HG03175 (cell line): ENCODE data around the gene TAAR1.
A peak's percentile ranks its signal among the peaks of the same experiment; 100 is the strongest.
"Not testable (repeated sequence)": the region's sequence is repeated elsewhere in the genome, so short reads cannot be mapped to it uniquely, and the experiment has no call there.

Experiments
- ATAC-seq: cut with Tn5 transposase; IDR thresholded peaks from one replicate; pipeline ENCODE4 v1.9.1; 2021; ENCODE audit warnings: mild to moderate bottlenecking, moderate library complexity; ENCODE audit not compliant: unreplicated experiment

TAAR1 gene

GRCh38 chr6:132659082-132659481, at the start of gene TAAR1:
Gene TAAR1 (minus strand): TSS chr6:132659182. CDS start chr6:132646003, 13,179 bp downstream.
- no peak for ATAC-seq

- no peak for ATAC-seq
Measured at GRCh38 chr6:132708771-132709170, 49.8 kb upstream of the TAAR1 start.

- ATAC-seq, result no peak
Measured at GRCh38 chr6:132708002-132708401, 49.0 kb upstream of the TAAR1 start.

- not testable (repeated sequence) for ATAC-seq
Measured at GRCh38 chr6:132706756-132707155, 47.8 kb upstream of the TAAR1 start.

GRCh38 chr6:132703936-132704335, 45.0 kb upstream of the TAAR1 start:
- no peak for ATAC-seq

- ATAC-seq, result peak; percentile 82
Measured at GRCh38 chr6:132698608-132699007, 39.6 kb upstream of the TAAR1 start.

GRCh38 chr6:132695773-132696172, 36.8 kb upstream of the TAAR1 start:
- ATAC-seq, result no peak

- ATAC-seq, result no peak
Measured at GRCh38 chr6:132693478-132693877, 34.5 kb upstream of the TAAR1 start.

- ATAC-seq, result no peak
Measured at GRCh38 chr6:132690678-132691077, 31.7 kb upstream of the TAAR1 start.

- no peak for ATAC-seq
Measured at GRCh38 chr6:132687306-132687705, 28.3 kb upstream of the TAAR1 start.

GRCh38 chr6:132686531-132686930, 27.5 kb upstream of the TAAR1 start:
- ATAC-seq, result no peak

GRCh38 chr6:132685009-132685408, 26.0 kb upstream of the TAAR1 start:
- no peak for ATAC-seq

- no peak for ATAC-seq
Measured at GRCh38 chr6:132684272-132684671, 25.3 kb upstream of the TAAR1 start.

GRCh38 chr6:132683543-132683942, 24.6 kb upstream of the TAAR1 start:
- no peak for ATAC-seq

- ATAC-seq, result not testable (repeated sequence)
Measured at GRCh38 chr6:132679094-132679493, 20.1 kb upstream of the TAAR1 start.

GRCh38 chr6:132675749-132676148, 16.8 kb upstream of the TAAR1 start:
- ATAC-seq, result no peak

GRCh38 chr6:132675002-132675401, 16.0 kb upstream of the TAAR1 start:
- ATAC-seq, result no peak

- no peak for ATAC-seq
Measured at GRCh38 chr6:132673376-132674094, 14.6 kb upstream of the TAAR1 start.

GRCh38 chr6:132671295-132671694, 12.3 kb upstream of the TAAR1 start:
- no peak for ATAC-seq

GRCh38 chr6:132669690-132670291, 10.8 kb upstream of the TAAR1 start:
- ATAC-seq, result no peak

GRCh38 chr6:132666118-132666517, 7.1 kb upstream of the TAAR1 start:
- ATAC-seq, result no peak

GRCh38 chr6:132664309-132665034, 5.5 kb upstream of the TAAR1 start:
- ATAC-seq, result no peak
